Measurements from ENCODE around the gene PDE8A.

DNA sequence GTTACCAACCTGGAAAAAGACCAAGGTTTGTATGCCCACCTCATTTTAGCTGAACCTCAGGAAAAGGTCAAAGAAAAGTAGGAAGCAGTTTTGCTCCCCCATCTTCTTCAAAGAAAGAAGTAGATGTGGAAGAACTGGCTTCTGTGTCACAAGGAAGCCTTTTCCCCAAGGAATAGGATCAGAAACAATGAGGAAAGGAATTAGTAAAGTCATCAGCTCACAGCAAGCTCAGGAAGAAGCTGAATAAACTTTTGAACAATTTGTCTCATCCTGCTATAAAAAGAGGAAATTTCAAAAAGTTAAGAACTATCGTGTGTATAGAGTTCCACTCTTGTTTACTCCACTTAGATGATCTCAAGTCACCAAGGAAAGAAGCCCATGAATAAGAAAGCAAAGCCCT is 174.2 kb downstream of the PDE8A start:
- no peak for TF ChIP-seq POLR2A (IDR thresholded peaks at IDR 0.05)
- TF ChIP-seq, protein P1, sequence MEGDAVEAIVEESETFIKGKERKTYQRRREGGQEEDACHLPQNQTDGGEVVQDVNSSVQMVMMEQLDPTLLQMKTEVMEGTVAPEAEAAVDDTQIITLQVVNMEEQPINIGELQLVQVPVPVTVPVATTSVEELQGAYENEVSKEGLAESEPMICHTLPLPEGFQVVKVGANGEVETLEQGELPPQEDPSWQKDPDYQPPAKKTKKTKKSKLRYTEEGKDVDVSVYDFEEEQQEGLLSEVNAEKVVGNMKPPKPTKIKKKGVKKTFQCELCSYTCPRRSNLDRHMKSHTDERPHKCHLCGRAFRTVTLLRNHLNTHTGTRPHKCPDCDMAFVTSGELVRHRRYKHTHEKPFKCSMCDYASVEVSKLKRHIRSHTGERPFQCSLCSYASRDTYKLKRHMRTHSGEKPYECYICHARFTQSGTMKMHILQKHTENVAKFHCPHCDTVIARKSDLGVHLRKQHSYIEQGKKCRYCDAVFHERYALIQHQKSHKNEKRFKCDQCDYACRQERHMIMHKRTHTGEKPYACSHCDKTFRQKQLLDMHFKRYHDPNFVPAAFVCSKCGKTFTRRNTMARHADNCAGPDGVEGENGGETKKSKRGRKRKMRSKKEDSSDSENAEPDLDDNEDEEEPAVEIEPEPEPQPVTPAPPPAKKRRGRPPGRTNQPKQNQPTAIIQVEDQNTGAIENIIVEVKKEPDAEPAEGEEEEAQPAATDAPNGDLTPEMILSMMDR (IDR thresholded peaks at IDR 0.05), result no peak
